ENCODE measurements around the gene NUDT1. TPM values are rescaled to one million over a fixed set of nuclear protein-coding genes. Genes with fewer than 3 reads are reported as not detected.

The NUDT1 gene
- total and polyA plus RNA-seq, 2 donors (not counting 3 experiments of a cell fraction or from before 2014, with no cell fraction given): 23.9 to 25.9 TPM

DNA sequence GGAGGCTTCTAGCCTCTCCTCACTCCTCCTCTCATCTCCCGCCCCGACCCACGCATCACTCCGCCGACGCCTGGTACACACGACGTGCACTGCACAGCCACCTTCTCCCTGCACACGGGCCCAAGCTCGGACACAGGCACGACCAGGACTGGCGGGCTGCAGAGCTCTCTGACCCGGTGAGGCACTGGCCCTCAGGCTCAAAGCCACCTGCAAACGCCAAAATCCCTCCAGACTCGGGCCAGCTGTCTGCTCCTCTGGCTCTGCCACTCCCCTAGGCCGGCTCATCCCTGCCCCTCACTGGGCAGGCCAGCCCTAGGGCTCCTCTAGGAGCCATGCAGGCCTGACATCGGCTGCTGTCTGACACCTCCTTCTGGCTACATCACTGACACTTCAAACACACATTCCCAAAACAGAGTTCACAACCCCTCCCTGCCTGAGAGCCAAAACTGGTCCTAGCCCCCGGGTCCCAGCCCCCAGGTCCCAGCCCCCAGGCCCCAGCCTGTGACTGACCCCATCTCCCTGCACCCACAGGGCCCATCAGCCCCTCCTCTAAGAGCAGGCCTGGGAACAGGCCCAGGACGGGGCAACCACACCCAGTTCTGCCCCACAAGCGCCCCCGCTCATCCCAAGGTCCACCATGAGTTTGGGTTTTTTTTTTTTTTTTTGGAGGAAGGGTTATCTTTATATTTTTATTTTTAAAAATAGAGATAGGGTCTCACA lies 44.4 kb upstream of the NUDT1 start:
- intact Hi-C loops (cut with micrococcal nuclease): no loop called here
- H2AFZ ChIP-seq (ENCODE audit: low read depth, low read length): no peak overlapping the region
- H3K79me2 ChIP-seq (ENCODE audit: control insufficient read depth, insufficient read depth, low read length): no peaks in the 10 kb centered on the region
- H3K9me3 ChIP-seq (replicated peaks; ENCODE audit: control insufficient read depth, insufficient read depth, low read length): no peaks in the 10 kb centered on the region
- no peaks in the 10 kb centered on the region for H3K4me1 ChIP-seq (ENCODE audit: control insufficient read depth, extremely low read depth, insufficient read depth, low read length)
- TF ChIP-seq MYC (IDR thresholded peaks at IDR 0.05; ENCODE audit: low read depth, low read length): no peak
- TF ChIP-seq FOS (IDR thresholded peaks at IDR 0.05; ENCODE audit: borderline replicate concordance, insufficient read depth, low read length): no peak
- no peak for TF ChIP-seq EZH2 (IDR thresholded peaks at IDR 0.05; ENCODE audit: borderline replicate concordance, low read depth, low read length, severe bottlenecking)
- TF ChIP-seq JUN (IDR thresholded peaks at IDR 0.05; ENCODE audit: borderline replicate concordance, insufficient read depth, insufficient read length, low read depth): no peak
- TF ChIP-seq POLR2AphosphoS5 (IDR thresholded peaks at IDR 0.05; ENCODE audit: insufficient read depth, low read depth, low read length): no peak
- no peak for TF ChIP-seq POLR2A (IDR thresholded peaks at IDR 0.05; ENCODE audit: low read depth, low read length)
- TF ChIP-seq GATA2 (IDR thresholded peaks at IDR 0.05; ENCODE audit: insufficient read depth, insufficient read length, low read depth, low read length): no peak
- TF ChIP-seq, protein P1, sequence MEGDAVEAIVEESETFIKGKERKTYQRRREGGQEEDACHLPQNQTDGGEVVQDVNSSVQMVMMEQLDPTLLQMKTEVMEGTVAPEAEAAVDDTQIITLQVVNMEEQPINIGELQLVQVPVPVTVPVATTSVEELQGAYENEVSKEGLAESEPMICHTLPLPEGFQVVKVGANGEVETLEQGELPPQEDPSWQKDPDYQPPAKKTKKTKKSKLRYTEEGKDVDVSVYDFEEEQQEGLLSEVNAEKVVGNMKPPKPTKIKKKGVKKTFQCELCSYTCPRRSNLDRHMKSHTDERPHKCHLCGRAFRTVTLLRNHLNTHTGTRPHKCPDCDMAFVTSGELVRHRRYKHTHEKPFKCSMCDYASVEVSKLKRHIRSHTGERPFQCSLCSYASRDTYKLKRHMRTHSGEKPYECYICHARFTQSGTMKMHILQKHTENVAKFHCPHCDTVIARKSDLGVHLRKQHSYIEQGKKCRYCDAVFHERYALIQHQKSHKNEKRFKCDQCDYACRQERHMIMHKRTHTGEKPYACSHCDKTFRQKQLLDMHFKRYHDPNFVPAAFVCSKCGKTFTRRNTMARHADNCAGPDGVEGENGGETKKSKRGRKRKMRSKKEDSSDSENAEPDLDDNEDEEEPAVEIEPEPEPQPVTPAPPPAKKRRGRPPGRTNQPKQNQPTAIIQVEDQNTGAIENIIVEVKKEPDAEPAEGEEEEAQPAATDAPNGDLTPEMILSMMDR (IDR thresholded peaks at IDR 0.05; ENCODE audit: extremely low read depth in 1 of 2, insufficient read depth in 1 of 2, low read depth in 1 of 2, low read length in 2 of 2): no peak
- TF ChIP-seq, protein P2, sequence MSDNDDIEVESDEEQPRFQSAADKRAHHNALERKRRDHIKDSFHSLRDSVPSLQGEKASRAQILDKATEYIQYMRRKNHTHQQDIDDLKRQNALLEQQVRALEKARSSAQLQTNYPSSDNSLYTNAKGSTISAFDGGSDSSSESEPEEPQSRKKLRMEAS (IDR thresholded peaks at IDR 0.05; ENCODE audit: insufficient read depth, insufficient read length): no peak
- H3K4me2 ChIP-seq (ENCODE audit: insufficient read depth, low read length): no peak overlapping the region
- H3K36me3 ChIP-seq (ENCODE audit: control insufficient read depth in 2 of 2, extremely low read depth in 1 of 2, insufficient read depth in 2 of 2, low read length in 2 of 2): peaks cover 0 to 12% of the 10 kb centered on the region in 2 experiments
- POLR2A ChIA-PET: no interaction called here
- H4K20me1 ChIP-seq (replicated peaks; ENCODE audit: control insufficient read depth, extremely low read depth, insufficient read depth, low read length): no peaks in the 10 kb centered on the region
- H3K27ac ChIP-seq (ENCODE audit: insufficient read depth, low read depth, low read length): no peak overlapping the region
- no peak overlapping the region for H3K9ac ChIP-seq (replicated peaks; ENCODE audit: extremely low read depth, insufficient read depth, low read length)
- no peak overlapping the region for H3K4me3 ChIP-seq (replicated peaks in 1 of 3; ENCODE audit: insufficient read depth in 1 of 3, low read depth in 1 of 3, low read length in 3 of 3)
- H3K27me3 ChIP-seq (ENCODE audit: control insufficient read depth in 2 of 2, insufficient read depth in 2 of 2, low read length in 2 of 2): no peaks in the 10 kb centered on the region
- DNase-seq (ENCODE audit: low read depth, low spot score): no peak
- no peaks in the 10 kb centered on the region for H3K9me1 ChIP-seq (replicated peaks; ENCODE audit: control insufficient read depth, extremely low read depth, insufficient read depth, low read length)
- CTCF ChIA-PET: no interaction called here
- dilution Hi-C loops (cut with MboI; ENCODE audit: extremely low pct_ligation_motif_present, low sequenced_read_pairs): no loop called here
- no peak for FAIRE-seq
- BruUV-seq (replicated peaks): no TSS peak

All from endothelial cell of umbilical vein (primary cell).